NAMALWA (cell line): Measurements from ENCODE around the gene KLF6.

ENCODE experiments used
- DNase-seq: peaks from one replicate; pipeline ENCODE4 v3.0.0-alpha.2; 2015; ENCODE audit warnings: low spot score

Gene KLF6

GRCh38 chr10:3774814-3775695 lies 10.0 kb downstream of the KLF6 start:
- DNase-seq = no peak

GRCh38 chr10:3774018-3774813 lies 10.8 kb downstream of the KLF6 start:
- no peak for DNase-seq

GRCh38 chr10:3773460-3774017 lies 11.5 kb downstream of the KLF6 start:
- DNase-seq = no peak

- no peak for DNase-seq
Observed at GRCh38 chr10:3772361-3773171, 12.4 kb downstream of the KLF6 start.

GRCh38 chr10:3770611-3771110 lies 14.3 kb downstream of the KLF6 start:
- DNase-seq = no peak

GRCh38 chr10:3769556-3769955 lies 15.5 kb downstream of the KLF6 start:
- DNase-seq = no peak

- no peak for DNase-seq
Observed at GRCh38 chr10:3766046-3766756, 18.8 kb downstream of the KLF6 start.

GRCh38 chr10:3765146-3765545 lies 19.9 kb downstream of the KLF6 start:
- no peak for DNase-seq

- DNase-seq = no peak
Observed at GRCh38 chr10:3764626-3765112, 20.3 kb downstream of the KLF6 start.

GRCh38 chr10:3763852-3764625 lies 21.0 kb downstream of the KLF6 start:
- no peak for DNase-seq

GRCh38 chr10:3763035-3763456 lies 22.0 kb downstream of the KLF6 start:
- no peak for DNase-seq

GRCh38 chr10:3762309-3762708 lies 22.7 kb downstream of the KLF6 start:
- DNase-seq = no peak

- no peak for DNase-seq
Observed at GRCh38 chr10:3761904-3762303, 23.1 kb downstream of the KLF6 start.

GRCh38 chr10:3761021-3761686 lies 23.9 kb downstream of the KLF6 start:
- DNase-seq = peak; percentile 39

GRCh38 chr10:3760083-3760482 lies 24.9 kb downstream of the KLF6 start:
- no peak for DNase-seq

GRCh38 chr10:3759397-3759796 lies 25.6 kb downstream of the KLF6 start:
- no peak for DNase-seq

GRCh38 chr10:3758491-3758970 lies 26.5 kb downstream of the KLF6 start:
- DNase-seq = no peak

- DNase-seq = no peak
Observed at GRCh38 chr10:3757638-3758490, 27.1 kb downstream of the KLF6 start.
